Tibial nerve (tissue), 4 donors: ENCODE results near the gene GALNT13. TPM values are rescaled to one million over a fixed set of nuclear protein-coding genes. Genes with fewer than 3 reads are reported as not detected.

Experiments used
- DNase-seq, 2 donors: peaks; one replicate each; pipeline ENCODE4 v3.0.0-alpha.2; 2019; ENCODE audit warnings: low spot score in 2 of 2
- H3K27ac ChIP-seq, 4 donors: fragments of 200-600 bp; sonication (generic) in 3 of 4; one replicate each; pipeline ENCODE4 v1.5.1; 2017 to 2019; ENCODE audit warnings: mild to moderate bottlenecking in 1 of 4
- H3K27me3 ChIP-seq, 2 donors: fragments of 200-600 bp; sonication (generic) in 1 of 2; one replicate each; pipeline versions ENCODE4 v1.5.1 to v1.6.0; 2017 to 2019
- H3K36me3 ChIP-seq, 3 donors: fragments of 200-600 bp; sonication (generic); one replicate each; pipeline ENCODE4 v1.5.1; 2018 to 2019
- H3K4me1 ChIP-seq, 4 donors: fragments of 200-600 bp; sonication (generic) in 3 of 4; one replicate each; pipeline ENCODE4 v1.5.1; 2017 to 2019
- H3K4me3 ChIP-seq, 4 donors: fragments of 200-600 bp; sonication (generic) in 3 of 4; one replicate each; pipeline ENCODE4 v1.5.1; 2017 to 2019; ENCODE audit warnings: mild to moderate bottlenecking in 1 of 4, moderate library complexity in 1 of 4
- H3K9me3 ChIP-seq, 4 donors: fragments of 200-600 bp; sonication (generic) in 3 of 4; one replicate each; pipeline ENCODE4 v1.5.1; 2017 to 2019
- CTCF ChIP-seq, 5 experiments: fragments of 200-600 bp in 3 of 5; fragments of 450-650 bp in 2 of 5; sonication (generic) in 3 of 5; IDR thresholded peaks; one replicate each; pipeline ENCODE4 v1.5.1; 2016 to 2019; ENCODE audit warnings: antibody characterized with exemption in 5 of 5, mild to moderate bottlenecking in 3 of 5, moderate library complexity in 2 of 5
- EP300 ChIP-seq, 2 donors: sonication (generic); formaldehyde crosslinking; IDR thresholded peaks; one replicate each; pipeline ENCODE4 v1.6.1; 2017; ENCODE audit warnings: antibody characterized with exemption in 2 of 2, mild to moderate bottlenecking in 1 of 2
- POLR2A ChIP-seq, 2 donors: fragments of 450-650 bp; IDR thresholded peaks; one replicate each; pipeline ENCODE4 v1.6.1; 2017; ENCODE audit warnings: antibody characterized with exemption in 2 of 2, mild to moderate bottlenecking in 2 of 2, moderate library complexity in 2 of 2
- WGBS, 2 donors: methylation state at CpG; one replicate each; pipeline ENCODE4 v1.1.5; 2018; 5-methylcytosine and 5-hydroxymethylcytosine counted together
- total RNA-seq, 4 donors: library from RNA; depleted of rRNA; stranded (reverse); fragments of >200 nt; gene quantifications; one replicate each; pipeline ENCODE4 v1.1.0, GENCODE V29; 2016

The GALNT13 gene
- total RNA-seq, 4 donors from 2014 or later = under 0.01 to 3.1 (median 1.3) TPM; not detected in 1

GRCh38 chr2:154392256-154392655, 520.5 kb downstream of the GALNT13 start:
- 76 to 90% methylated on average over 1 of the region's 1 CpG for WGBS, 2 donors
- H3K36me3 ChIP-seq = no peaks in the 10 kb centered on the region
- H3K4me1 ChIP-seq = no peaks in the 10 kb centered on the region
- peaks cover 0 to 2% (median 0%) of the 10 kb centered on the region in 4 donors for H3K9me3 ChIP-seq
- DNase-seq = no peak
- H3K27me3 ChIP-seq = no peaks in the 10 kb centered on the region
- H3K4me3 ChIP-seq = no peak overlapping the region
- TF ChIP-seq EP300 (IDR thresholded peaks at IDR 0.05) (no peak), POLR2A (IDR thresholded peaks at IDR 0.05) (no peak), CTCF (IDR thresholded peaks at IDR 0.05) (no peak)
- H3K27ac ChIP-seq = no peak overlapping the region

GRCh38 chr2:154394600-154394999, 522.9 kb downstream of the GALNT13 start:
- TF ChIP-seq POLR2A (IDR thresholded peaks at IDR 0.05) (no peak), CTCF (IDR thresholded peaks at IDR 0.05) (no peak), EP300 (IDR thresholded peaks at IDR 0.05) (no peak)
- H3K27ac ChIP-seq = no peak overlapping the region
- no peak overlapping the region for H3K4me3 ChIP-seq
- H3K27me3 ChIP-seq = no peaks in the 10 kb centered on the region
- H3K4me1 ChIP-seq = no peaks in the 10 kb centered on the region
- no peaks in the 10 kb centered on the region for H3K36me3 ChIP-seq
- peaks cover 0 to 2% (median 0%) of the 10 kb centered on the region in 4 donors for H3K9me3 ChIP-seq
- WGBS, 2 donors = 56 to 67% methylated on average over 3 of the region's 3 CpGs
- no peak for DNase-seq

GRCh38 chr2:154400563-154401290, 529.0 kb downstream of the GALNT13 start:
- Histone ChIP-seq H3K36me3 (no peaks in the 10 kb centered on the region), H3K27me3 (no peaks in the 10 kb centered on the region), H3K4me3 (no peak overlapping the region), H3K9me3 (no peaks in the 10 kb centered on the region), H3K27ac (no peak overlapping the region), H3K4me1 (no peaks in the 10 kb centered on the region)
- WGBS, 2 donors = 46 to 50% methylated on average over 4 of the region's 4 CpGs
- DNase-seq = no peak
- TF ChIP-seq CTCF (IDR thresholded peaks at IDR 0.05) = no peak
- no peak for TF ChIP-seq POLR2A (IDR thresholded peaks at IDR 0.05)
- no peak for TF ChIP-seq EP300 (IDR thresholded peaks at IDR 0.05)

- Histone ChIP-seq H3K36me3 (no peaks in the 10 kb centered on the region), H3K27me3 (no peaks in the 10 kb centered on the region), H3K4me1 (no peaks in the 10 kb centered on the region), H3K27ac (no peak overlapping the region), H3K9me3 (no peaks in the 10 kb centered on the region), H3K4me3 (no peak overlapping the region)
- 9 to 13% methylated on average over 3 of the region's 3 CpGs for WGBS, 2 donors
- DNase-seq = no peak
- TF ChIP-seq EP300 (IDR thresholded peaks at IDR 0.05) = no peak
- peak in 1 of 5 experiments; percentile 20 for TF ChIP-seq CTCF (IDR thresholded peaks at IDR 0.05)
These were observed 530.5 kb downstream of the GALNT13 start for GRCh38 chr2:154402213-154402612.

GRCh38 chr2:154403242-154403790, 531.6 kb downstream of the GALNT13 start:
- no peak for DNase-seq
- no peaks in the 10 kb centered on the region for H3K27me3 ChIP-seq
- no peaks in the 10 kb centered on the region for H3K9me3 ChIP-seq
- H3K4me3 ChIP-seq = no peak overlapping the region
- no peaks in the 10 kb centered on the region for H3K4me1 ChIP-seq
- no peak overlapping the region for H3K27ac ChIP-seq
- 89 to 92% methylated on average over 3 of the region's 3 CpGs for WGBS, 2 donors
- no peaks in the 10 kb centered on the region for H3K36me3 ChIP-seq
- no peak for TF ChIP-seq POLR2A (IDR thresholded peaks at IDR 0.05)
- no peak for TF ChIP-seq CTCF (IDR thresholded peaks at IDR 0.05)
- TF ChIP-seq EP300 (IDR thresholded peaks at IDR 0.05) = no peak
